ENCODE measurements around the gene CSNK2A1.

Gene CSNK2A1

DNA sequence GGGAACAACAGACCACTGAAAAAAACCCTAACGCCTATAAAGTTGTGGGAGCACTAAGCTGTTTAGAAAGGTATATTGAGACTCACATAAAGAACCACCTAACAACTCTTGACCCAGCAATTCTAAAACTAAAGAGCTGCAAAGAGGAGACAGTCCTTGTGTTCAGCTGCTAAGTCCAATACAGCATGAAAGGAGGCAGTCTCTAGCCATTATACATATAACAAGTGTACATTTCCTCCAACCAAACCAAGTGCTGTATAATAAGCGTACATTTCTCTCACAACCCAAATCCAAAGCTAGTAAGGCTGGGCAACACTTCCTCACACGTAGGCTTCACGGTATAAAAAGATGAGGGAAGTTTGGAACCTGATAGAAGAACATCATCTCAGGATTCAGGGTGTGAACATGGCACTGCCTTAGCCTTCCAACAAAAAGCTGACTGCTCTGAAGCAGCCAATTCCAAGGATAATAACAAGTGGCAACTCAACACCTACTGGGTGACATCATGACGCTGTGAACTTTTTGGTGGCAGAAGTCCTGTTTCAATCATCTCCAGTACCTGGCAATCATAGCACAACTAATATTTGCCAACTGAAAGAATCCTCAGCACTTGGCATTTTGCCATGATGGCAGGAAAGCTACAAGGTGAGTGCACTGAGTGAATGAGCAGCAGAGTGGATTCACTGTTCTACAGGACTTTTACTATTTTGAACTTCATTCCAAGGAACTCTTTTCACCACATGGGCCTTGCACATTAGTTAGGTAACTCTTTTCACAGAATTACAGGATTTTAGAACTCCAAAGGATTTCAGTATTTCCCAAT lies 97.9 kb downstream of the CSNK2A1 start:
- DNase-seq: no peak

- DNase-seq: no peak
Observed at GRCh38 chr20:444862-445426, 98.6 kb downstream of the CSNK2A1 start.

GRCh38 chr20:444117-444516 lies 99.5 kb downstream of the CSNK2A1 start:
- no peak for DNase-seq

DNA sequence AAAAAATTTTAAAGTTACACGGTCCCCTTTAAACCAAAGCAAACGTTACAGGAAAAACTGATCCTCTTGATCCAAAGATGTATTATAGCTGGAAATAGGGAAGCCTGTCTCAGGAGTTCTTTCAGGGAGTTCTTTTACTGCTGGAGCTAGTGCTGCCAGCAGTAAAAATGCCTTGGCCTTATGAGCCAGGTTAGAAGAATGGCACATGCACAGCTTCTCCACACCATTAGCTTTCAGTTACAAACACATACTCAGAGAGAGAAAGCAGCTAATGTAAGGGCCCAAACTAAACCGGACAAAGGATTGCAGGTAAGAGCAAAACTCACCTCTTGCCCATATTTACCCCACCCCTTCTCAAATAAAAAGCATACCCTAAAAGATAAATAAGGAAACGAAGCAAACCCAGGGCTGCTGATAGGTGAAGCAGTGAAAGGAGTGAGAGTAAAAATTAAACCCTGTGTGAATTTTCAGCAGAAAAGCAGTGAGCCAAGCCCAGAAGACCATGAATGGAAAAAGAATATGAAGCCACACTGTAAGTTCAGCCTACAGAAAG lies 100.3 kb downstream of the CSNK2A1 start:
- no peak for DNase-seq

DNA sequence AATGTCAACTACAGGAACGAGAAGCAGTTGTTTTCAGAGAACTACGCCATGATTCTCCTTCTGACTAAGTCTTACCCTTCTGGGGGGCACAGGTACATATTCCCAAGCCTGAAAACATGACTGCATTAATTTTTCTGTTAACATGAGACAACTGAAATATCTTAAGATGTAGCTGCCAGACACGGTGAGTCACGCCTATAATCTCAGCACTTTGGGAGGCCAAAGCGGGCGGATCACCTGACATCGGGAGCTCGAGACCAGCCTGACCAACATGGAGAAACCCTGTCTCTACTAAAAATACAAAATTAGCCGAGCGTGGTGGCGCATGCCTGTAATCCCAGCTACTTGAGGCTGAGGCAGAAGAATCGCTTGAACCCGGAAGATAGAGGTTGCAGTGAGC lies 103.0 kb downstream of the CSNK2A1 start:
- DNase-seq: no peak

GRCh38 chr20:440148-440547 lies 103.4 kb downstream of the CSNK2A1 start:
- no peak for DNase-seq

GRCh38 chr20:438571-439469 lies 104.8 kb downstream of the CSNK2A1 start:
- no peak for DNase-seq

DNA sequence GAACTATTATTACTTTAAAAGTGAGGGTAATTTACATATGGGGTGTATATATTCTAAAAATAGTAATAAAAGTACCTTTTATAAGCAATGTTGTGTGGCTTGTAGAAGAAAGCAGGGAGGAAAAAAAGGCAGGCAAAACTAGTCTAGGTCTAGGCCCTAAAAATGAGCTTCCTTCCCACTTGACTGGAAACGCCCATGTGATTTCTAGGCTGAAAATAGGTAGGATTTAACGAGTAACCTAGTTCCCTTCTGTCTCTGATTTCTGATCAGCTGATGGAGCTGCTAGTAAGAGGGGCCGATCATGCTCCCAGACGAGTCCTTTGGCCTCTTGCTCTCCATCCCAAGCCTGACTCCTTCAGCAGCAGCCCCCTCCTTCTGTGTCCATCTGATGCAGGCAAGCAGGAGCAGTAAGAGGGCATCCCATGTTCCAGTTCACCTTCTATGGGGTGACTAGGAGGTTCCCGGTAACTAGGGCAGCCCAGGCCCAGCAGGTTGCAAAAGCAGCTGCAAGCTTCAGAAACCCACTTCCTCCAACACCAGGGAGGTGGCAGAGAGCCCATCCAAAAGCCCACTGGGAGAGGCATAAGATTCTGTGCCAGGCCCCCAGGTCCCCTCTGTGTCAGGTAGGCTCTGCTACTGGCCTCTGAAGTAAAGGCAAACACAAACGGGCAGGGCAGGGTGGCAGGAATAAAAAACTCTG lies 105.7 kb downstream of the CSNK2A1 start:
- no peak for DNase-seq

GRCh38 chr20:436476-436875 lies 107.1 kb downstream of the CSNK2A1 start:
- no peak for DNase-seq

DNA sequence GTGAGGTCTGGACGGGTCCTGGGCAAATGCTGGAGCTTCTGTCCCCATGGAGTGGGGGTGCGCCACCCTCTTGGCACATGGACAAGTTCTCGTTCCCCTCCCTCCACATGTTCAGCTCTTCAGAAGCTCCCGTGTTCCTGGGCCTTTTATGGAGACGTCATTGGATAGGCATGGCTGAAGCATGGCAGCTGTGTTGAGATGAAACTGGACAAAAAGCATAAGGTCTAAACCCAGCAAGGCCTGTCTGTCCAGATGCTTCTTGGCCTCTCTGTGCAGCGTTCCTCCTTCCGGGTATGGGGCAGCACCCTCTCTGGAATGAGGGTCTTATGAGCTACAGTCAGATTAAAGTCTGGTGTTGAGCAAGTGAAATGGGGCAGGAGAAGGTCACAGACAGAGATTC lies 108.0 kb downstream of the CSNK2A1 start:
- DNase-seq: no peak

- no peak for DNase-seq
Observed at GRCh38 chr20:434661-435419, 108.8 kb downstream of the CSNK2A1 start.

GRCh38 chr20:434221-434620 lies 109.4 kb downstream of the CSNK2A1 start:
- DNase-seq: no peak

- no peak for DNase-seq
Observed at GRCh38 chr20:433300-433975, 110.2 kb downstream of the CSNK2A1 start.

DNA sequence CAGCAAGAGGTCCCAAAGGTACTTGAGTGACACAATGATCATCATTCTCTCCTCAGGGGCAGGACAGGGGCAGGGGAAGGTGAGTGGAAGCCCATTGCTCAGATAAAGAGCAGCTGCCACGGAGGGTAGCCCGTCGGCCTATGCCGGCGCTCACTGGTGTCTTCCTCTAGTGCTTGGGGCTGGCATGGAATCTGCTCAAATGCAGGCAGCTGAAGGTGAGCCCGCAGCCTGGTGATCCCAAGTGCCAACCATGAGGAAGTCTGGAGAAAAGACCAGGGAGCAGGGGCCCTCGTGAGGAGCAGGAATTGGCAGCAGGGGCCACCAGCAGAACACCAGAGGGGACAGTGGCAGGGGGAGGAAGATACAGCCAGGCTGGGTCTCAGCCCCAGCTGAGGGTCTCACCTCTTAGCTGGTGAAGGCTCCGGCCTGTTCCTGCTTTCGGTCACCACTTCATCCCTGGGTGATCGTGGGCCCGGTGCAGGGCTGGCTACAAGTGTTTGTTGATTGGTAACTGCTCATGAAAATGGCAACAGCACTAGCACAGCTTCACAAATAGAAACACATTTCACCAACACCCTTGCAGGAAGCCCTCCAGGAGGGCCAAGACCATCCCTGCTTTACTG lies 110.8 kb downstream of the CSNK2A1 start:
- no peak for DNase-seq

DNA sequence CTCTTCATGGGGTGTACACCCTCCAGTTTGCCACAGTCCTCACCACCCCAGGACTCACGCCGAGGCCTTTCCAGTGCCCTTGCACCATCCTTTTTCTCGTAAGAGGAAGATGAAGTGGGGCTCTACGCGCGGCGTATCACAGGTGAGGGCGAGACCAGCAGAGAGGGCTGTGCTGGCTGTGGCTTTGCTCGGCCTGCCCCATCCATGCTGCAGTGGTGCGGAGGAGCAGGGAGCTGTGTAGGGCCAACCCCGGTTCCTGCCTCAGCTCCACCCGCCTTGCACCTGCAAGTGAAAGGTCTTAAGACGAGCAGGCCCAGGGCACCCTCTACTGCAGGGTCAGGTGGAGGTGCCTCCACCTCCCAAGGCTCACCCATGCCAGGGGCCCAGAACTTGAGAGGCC lies 111.4 kb downstream of the CSNK2A1 start:
- no peak for DNase-seq

DNA sequence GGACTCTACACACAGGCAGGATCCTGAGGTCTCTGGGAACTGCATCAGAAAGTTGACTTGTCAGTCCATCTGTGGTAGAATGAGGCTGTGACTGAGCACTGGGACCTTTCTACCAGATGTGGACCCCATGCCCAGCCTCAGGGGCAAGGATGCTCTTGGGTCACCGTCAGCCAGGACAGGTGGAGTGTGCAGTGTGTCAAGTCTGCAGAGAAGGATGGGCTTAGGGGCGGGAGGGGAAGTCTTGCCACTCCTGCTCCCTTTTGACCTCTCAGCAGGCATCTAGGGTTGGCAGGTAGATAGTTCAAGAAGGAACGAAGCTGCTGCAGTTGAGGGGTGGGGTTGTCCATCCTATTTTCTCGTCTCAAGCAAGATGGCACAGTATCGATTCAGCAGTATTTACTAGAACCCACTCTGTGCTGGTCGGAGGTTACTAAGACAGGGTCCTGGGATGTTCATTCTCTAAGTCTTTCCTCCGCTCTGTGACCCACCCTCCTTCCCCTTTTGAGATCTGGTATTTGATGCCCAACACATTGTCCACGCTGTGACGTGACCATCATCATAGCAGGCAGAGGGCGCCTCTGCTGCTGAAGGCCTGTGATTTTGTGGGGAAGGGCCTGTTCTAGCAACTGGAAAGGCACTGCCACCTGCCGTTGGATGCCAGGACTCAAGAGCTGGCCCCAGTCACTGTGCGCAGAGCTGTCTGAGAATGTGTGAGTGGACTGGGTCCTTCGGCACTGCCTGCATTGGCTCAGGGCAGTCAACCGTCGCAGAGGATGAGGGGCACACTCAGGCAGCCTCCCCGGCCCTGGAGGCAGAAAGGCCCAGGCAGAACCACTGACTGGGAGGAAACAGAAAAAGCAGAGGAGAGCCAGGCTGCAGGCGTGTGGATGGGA lies 112.3 kb downstream of the CSNK2A1 start:
- peak; percentile 73 for DNase-seq

DNA sequence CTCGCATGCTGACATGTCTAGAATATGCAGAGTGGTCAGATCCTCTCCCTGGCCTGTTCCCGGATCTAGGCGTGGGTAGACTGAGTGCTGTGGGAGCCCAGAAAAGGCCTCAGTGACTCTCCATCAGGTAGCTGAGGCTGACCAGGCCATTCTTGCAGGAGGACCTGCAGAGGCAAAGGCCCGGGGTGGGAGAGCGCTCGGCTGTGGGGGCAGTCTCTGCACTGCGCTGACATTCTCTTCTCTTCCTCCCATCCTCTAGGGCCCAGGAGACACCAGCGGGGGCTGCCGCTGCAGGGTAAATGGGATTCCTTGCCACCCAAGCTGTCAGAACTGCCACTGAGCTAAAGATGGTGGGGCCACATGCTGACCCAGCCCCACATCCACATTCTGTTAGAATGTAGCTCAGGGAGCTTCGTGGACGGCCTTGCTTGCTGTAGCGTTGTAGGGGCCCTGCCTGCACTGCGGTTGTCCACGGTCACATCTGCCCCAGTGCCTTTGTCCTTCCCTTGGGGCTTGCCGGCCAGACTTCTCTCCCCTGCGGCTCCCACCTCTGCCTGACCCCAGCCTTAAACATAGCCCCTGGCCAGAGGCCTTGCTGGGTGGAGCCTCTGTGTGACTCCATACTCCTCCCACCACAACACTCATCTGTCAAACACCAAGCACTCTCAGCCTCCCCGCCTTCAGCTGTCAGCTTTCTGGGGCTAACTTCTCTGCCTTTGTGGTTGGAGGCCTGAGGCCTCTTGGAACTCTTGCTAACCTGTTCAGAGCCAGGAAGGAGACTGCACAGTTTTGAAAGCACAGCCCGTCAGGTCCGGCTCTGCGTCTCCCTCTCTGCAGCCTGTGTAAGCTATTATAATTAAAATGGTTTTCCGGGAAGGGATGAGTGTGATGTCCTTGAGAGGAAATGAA lies 113.2 kb downstream of the CSNK2A1 start:
- DNase-seq: no peak

GRCh38 chr20:428658-429200 lies 114.9 kb downstream of the CSNK2A1 start:
- no peak for DNase-seq
